GM12864 (cell line): ENCODE data around the gene HLA-A.
"Not testable (repeated sequence)": the region's sequence is repeated elsewhere in the genome, so short reads cannot be mapped to it uniquely, and the experiment has no call there.

Experiments used
- DNase-seq: peaks from one replicate; pipeline ENCODE4 v3.0.0-alpha.2; 2011; ENCODE audit warnings: low read depth
- H3K4me3 ChIP-seq: 2 replicates; pipeline ENCODE4 v1.5.1; 2011; ENCODE audit warnings: mild to moderate bottlenecking, low read depth, low read length, control low read depth
- CTCF ChIP-seq: IDR thresholded peaks from 2 replicates; pipeline ENCODE4 v1.5.1; 2011; ENCODE audit warnings: low read depth, mild to moderate bottlenecking, moderate library complexity, low read length, control low read depth, inconsistent platforms; ENCODE audit errors: missing control alignments

HLA-A gene

GRCh38 chr6:29959467-29959866, 17.1 kb downstream of the HLA-A start:
- H3K4me3 ChIP-seq: no peak overlapping the region
- DNase-seq: no peak
- no peak for TF ChIP-seq CTCF

- no peak for DNase-seq
- no peak overlapping the region for H3K4me3 ChIP-seq
- no peak for TF ChIP-seq CTCF
These were observed 19.6 kb downstream of the HLA-A start for GRCh38 chr6:29961966-29962365.

GRCh38 chr6:29963697-29964096, 21.4 kb downstream of the HLA-A start:
- H3K4me3 ChIP-seq, DNase-seq: not testable (repeated sequence)

GRCh38 chr6:29964518-29964886, 22.2 kb downstream of the HLA-A start:
- peak overlapping the region; percentile 28; the same call in 1 of the 2 replicates for H3K4me3 ChIP-seq
- DNase-seq: no peak
- no peak for TF ChIP-seq CTCF

GRCh38 chr6:29964887-29965562, 22.7 kb downstream of the HLA-A start:
- peak overlapping the region; percentile 59 for H3K4me3 ChIP-seq
- peak; percentile 92 for DNase-seq
- TF ChIP-seq CTCF: no peak

- peak overlapping the region; percentile 59 for H3K4me3 ChIP-seq
- no peak for TF ChIP-seq CTCF
- DNase-seq: no peak
These were observed 23.2 kb downstream of the HLA-A start for GRCh38 chr6:29965563-29965872.

- no peak for TF ChIP-seq CTCF
- peak; percentile 55 for DNase-seq
- peak overlapping the region; percentile 59 for H3K4me3 ChIP-seq
These were observed 23.7 kb downstream of the HLA-A start for GRCh38 chr6:29965873-29966601.
